CD4-positive, alpha-beta T cell treated with Interleukin-4 for 4 hours (primary cell): Measurements from ENCODE around the gene ZNF292.
"Not testable (repeated sequence)": the region's sequence is repeated elsewhere in the genome, so short reads cannot be mapped to it uniquely, and the experiment has no call there.

ENCODE experiments used
- DNase-seq: peaks from one replicate; pipeline ENCODE4 v3.0.0-alpha.2; 2020

Gene ZNF292

GRCh38 chr6:87154993-87155841 lies at the start of gene ZNF292:
ZNF292 (plus strand) TSS chr6:87155565; CDS start chr6:87155592, 27 bp downstream.
- DNase-seq, result peak; percentile 94

- no peak for DNase-seq
Measured at GRCh38 chr6:87105823-87106222, 49.5 kb upstream of the ZNF292 start.

- no peak for DNase-seq
Measured at GRCh38 chr6:87110636-87111035, 44.7 kb upstream of the ZNF292 start.

- DNase-seq, result no peak
Measured at GRCh38 chr6:87115402-87116135, 39.8 kb upstream of the ZNF292 start.

- DNase-seq, result no peak
Measured at GRCh38 chr6:87116922-87117321, 38.4 kb upstream of the ZNF292 start.

GRCh38 chr6:87118054-87118453 lies 37.3 kb upstream of the ZNF292 start:
- DNase-seq, result no peak

- DNase-seq, result no peak
Measured at GRCh38 chr6:87122477-87122876, 32.9 kb upstream of the ZNF292 start.

GRCh38 chr6:87124074-87124473 lies 31.3 kb upstream of the ZNF292 start:
- no peak for DNase-seq

- no peak for DNase-seq
Measured at GRCh38 chr6:87126501-87126900, 28.9 kb upstream of the ZNF292 start.

- no peak for DNase-seq
Measured at GRCh38 chr6:87127737-87128136, 27.6 kb upstream of the ZNF292 start.

GRCh38 chr6:87136963-87137362 lies 18.4 kb upstream of the ZNF292 start:
- no peak for DNase-seq

- DNase-seq, result peak; percentile 77
Measured at GRCh38 chr6:87139236-87139635, 16.1 kb upstream of the ZNF292 start.

GRCh38 chr6:87139927-87140326 lies 15.4 kb upstream of the ZNF292 start:
- not testable (repeated sequence) for DNase-seq

- no peak for DNase-seq
Measured at GRCh38 chr6:87146363-87146762, 9.0 kb upstream of the ZNF292 start.

GRCh38 chr6:87150406-87150805 lies 5.0 kb upstream of the ZNF292 start:
- no peak for DNase-seq

- DNase-seq, result no peak
Measured at GRCh38 chr6:87151471-87151780, 3.9 kb upstream of the ZNF292 start.

GRCh38 chr6:87151781-87152525 lies 3.4 kb upstream of the ZNF292 start:
- peak; percentile 69 for DNase-seq

- DNase-seq, result no peak
Measured at GRCh38 chr6:87152526-87152955, 2.8 kb upstream of the ZNF292 start.

- DNase-seq, result no peak
Measured at GRCh38 chr6:87154641-87154992, 748 bp upstream of the ZNF292 start.

GRCh38 chr6:87155842-87156815 lies 764 bp downstream of the ZNF292 start:
- peak; percentile 42 for DNase-seq

GRCh38 chr6:87157596-87157995 lies 2.2 kb downstream of the ZNF292 start:
- DNase-seq, result not testable (repeated sequence)

- DNase-seq, result no peak
Measured at GRCh38 chr6:87161299-87161698, 5.9 kb downstream of the ZNF292 start.
